Left ventricle myocardium inferior (tissue), 1 donor: ENCODE results near the gene RAB5A. TPM values are rescaled to one million over a fixed set of nuclear protein-coding genes. Genes with fewer than 3 reads are reported as not detected.

Experiments used
- DNase-seq: peaks from one replicate; pipeline ENCODE4 v3.0.0-alpha.2; 2020
- H3K27ac ChIP-seq: fragments of 200-600 bp; replicated peaks from 2 replicates; pipeline ENCODE4 v1.8.0; 2021
- H3K27me3 ChIP-seq: fragments of 200-600 bp; 2 replicates; pipeline ENCODE4 v1.8.0; 2021; ENCODE audit warnings: low read depth
- H3K36me3 ChIP-seq: fragments of 200-600 bp; 2 replicates; pipeline ENCODE4 v1.8.0; 2021
- H3K4me1 ChIP-seq: fragments of 200-600 bp; 2 replicates; pipeline ENCODE4 v1.8.0; 2021
- H3K4me3 ChIP-seq: fragments of 200-600 bp; 2 replicates; pipeline ENCODE4 v1.8.0; 2021; ENCODE audit warnings: mild to moderate bottlenecking, moderate library complexity
- H3K9me3 ChIP-seq: fragments of 200-600 bp; replicated peaks from 2 replicates; pipeline ENCODE4 v1.8.0; 2021
- CTCF ChIP-seq: fragments of 200-600 bp; IDR thresholded peaks from 2 replicates; pipeline ENCODE4 v1.8.0; 2021; ENCODE audit warnings: antibody characterized with exemption, mild to moderate bottlenecking, borderline replicate concordance
- intact Hi-C: fragments of 100-400 bp; cut with micrococcal nuclease; formaldehyde crosslinking; loops from one replicate; pipeline ENCODE4 v1.11.0; 2022
- total RNA-seq: library from RNA; stranded (reverse); fragmentation: NEBNext Ultra II Directional; extraction: Animal tissue kit (Norgen Biotek cat#: 25700); gene quantifications from one replicate; pipeline ENCODE4 v1.2.1, GENCODE V29; 2021
- donor health status: DM: no; HTN: yes; CAD: no; lungs with severe emphysema.

The RAB5A gene
- total RNA-seq, 1 donor from 2014 or later, result 52.0 TPM

GRCh38 chr3:19931180-19931692, 15.7 kb upstream of the RAB5A start:
- Histone ChIP-seq H3K27ac (no peak overlapping the region), H3K4me1 (no peaks in the 10 kb centered on the region), H3K36me3 (no peaks in the 10 kb centered on the region), H3K27me3 (peaks cover 15% of the 10 kb centered on the region), H3K9me3 (no peaks in the 10 kb centered on the region), H3K4me3 (no peak overlapping the region)
- no peak for TF ChIP-seq CTCF
- intact Hi-C loops, result no loop called here
- DNase-seq, result no peak

GRCh38 chr3:19931767-19932188, 15.1 kb upstream of the RAB5A start:
- Histone ChIP-seq H3K36me3 (no peaks in the 10 kb centered on the region), H3K4me1 (no peaks in the 10 kb centered on the region), H3K4me3 (no peak overlapping the region), H3K9me3 (no peaks in the 10 kb centered on the region), H3K27ac (no peak overlapping the region), H3K27me3 (peaks cover 15% of the 10 kb centered on the region)
- TF ChIP-seq CTCF, result no peak
- DNase-seq, result no peak
- intact Hi-C loops, result no loop called here

- H3K4me1 ChIP-seq, result no peaks in the 10 kb centered on the region
- TF ChIP-seq CTCF, result no peak
- no peak overlapping the region for H3K4me3 ChIP-seq
- H3K36me3 ChIP-seq, result no peaks in the 10 kb centered on the region
- intact Hi-C loops, result no loop called here
- no peak for DNase-seq
- no peaks in the 10 kb centered on the region for H3K9me3 ChIP-seq
- peaks cover 15% of the 10 kb centered on the region for H3K27me3 ChIP-seq
- H3K27ac ChIP-seq, result no peak overlapping the region
These were observed 14.5 kb upstream of the RAB5A start for GRCh38 chr3:19932422-19932821.

- no peak within 1 kb of the TSS for H3K4me3 ChIP-seq
- no peaks in the 10 kb centered on the region for H3K36me3 ChIP-seq
- H3K27me3 ChIP-seq, result peaks cover 15% of the 10 kb centered on the region
- no peak within 1 kb of the TSS for H3K27ac ChIP-seq
- DNase-seq, result peak; percentile 26
- TF ChIP-seq CTCF, result no peak
- H3K4me1 ChIP-seq, result no peaks in the 10 kb centered on the region
- H3K9me3 ChIP-seq, result no peaks in the 10 kb centered on the region
- intact Hi-C loops, result no loop called here
These were observed 12.8 kb upstream of the RAB5A start, which contains the start of gene EFHB for GRCh38 chr3:19934098-19934566. Gene EFHB, minus strand, starts transcription at chr3:19934217. Its CDS starts 199 bp downstream, at chr3:19934018.

DNA sequence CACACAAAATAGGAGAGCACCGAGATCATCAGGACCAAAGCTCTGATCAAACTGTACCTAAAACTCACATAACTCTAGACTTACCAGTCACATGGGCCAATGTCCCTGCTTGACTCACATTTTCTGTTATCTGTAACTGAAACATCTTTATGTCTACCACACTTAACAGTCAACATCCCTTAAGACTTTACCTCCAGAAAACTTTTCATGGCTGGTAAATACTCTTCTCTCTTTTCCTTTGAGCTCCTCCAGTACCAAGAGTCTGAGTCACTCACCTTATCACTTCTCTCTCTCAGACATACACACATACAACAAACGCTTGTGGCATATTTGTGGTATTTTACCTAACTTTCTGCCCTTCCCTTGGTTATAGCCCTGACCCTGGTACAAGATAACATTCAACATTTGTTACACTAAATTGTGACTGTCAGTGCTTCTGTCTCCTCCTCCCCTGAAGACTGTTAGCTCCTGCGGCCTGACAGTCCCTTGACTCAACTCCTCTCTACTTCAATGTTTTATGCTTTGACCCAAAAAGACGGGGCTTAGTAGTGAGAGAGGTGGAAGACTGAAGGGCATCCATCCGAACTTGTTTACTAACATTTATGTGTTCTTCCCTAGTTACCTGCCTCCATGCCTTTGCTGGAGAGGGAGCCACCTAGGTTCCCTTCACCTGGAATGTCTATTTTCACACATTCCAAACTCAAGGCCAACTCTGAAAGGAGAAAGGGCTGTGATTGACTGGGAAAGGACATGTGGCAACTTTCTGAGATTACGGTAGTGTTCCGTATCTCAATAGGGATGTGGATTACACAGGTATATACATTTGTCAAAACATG, 9.2 kb upstream of the RAB5A start:
- DNase-seq, result no peak
- peaks cover 13% of the 10 kb centered on the region for H3K27me3 ChIP-seq
- no peaks in the 10 kb centered on the region for H3K9me3 ChIP-seq
- no peak overlapping the region for H3K4me3 ChIP-seq
- intact Hi-C loops, result no loop called here
- TF ChIP-seq CTCF, result no peak
- H3K4me1 ChIP-seq, result no peaks in the 10 kb centered on the region
- no peaks in the 10 kb centered on the region for H3K36me3 ChIP-seq
- no peak overlapping the region for H3K27ac ChIP-seq
